Natural killer cell (primary cell): ENCODE results near the gene RARG. TPM values are rescaled to one million over a fixed set of nuclear protein-coding genes. Genes with fewer than 3 reads are reported as not detected.

Source experiments
- ATAC-seq, 3 donors: fragments of 150-1000 bp in 2 of 3; fragments of 200-7000 bp in 1 of 3; cut with Tn5 transposase; 1 replicate in 1 of 3; 2 replicates in 2 of 3; pipeline ENCODE4 v1.10.0; 2021; ENCODE audit warnings: mild to moderate bottlenecking in 2 of 3, moderate library complexity in 2 of 3
- DNase-seq, 2 donors: peaks; one replicate each; pipeline versions ENCODE4 v3.0.0 to v3.0.0-alpha.2; 2013 to 2021; ENCODE audit warnings: mixed read lengths in 1 of 2
- H3K27ac ChIP-seq: one replicate; pipeline ENCODE4 v1.5.1; 2013; ENCODE audit warnings: mild to moderate bottlenecking, low read length
- H3K27me3 ChIP-seq: one replicate; pipeline ENCODE4 v1.6.1; 2013; ENCODE audit warnings: low read length; ENCODE audit not compliant: control insufficient read depth, insufficient read depth
- H3K36me3 ChIP-seq: one replicate; pipeline ENCODE4 v1.6.1; 2013; ENCODE audit warnings: low read length; ENCODE audit not compliant: control insufficient read depth, insufficient read depth
- H3K4me1 ChIP-seq: one replicate; pipeline ENCODE4 v1.6.1; 2013; ENCODE audit warnings: low read length; ENCODE audit not compliant: control insufficient read depth, insufficient read depth
- H3K4me3 ChIP-seq: one replicate; pipeline ENCODE4 v1.5.1; 2013; ENCODE audit warnings: low read length
- H3K9me3 ChIP-seq: one replicate; pipeline ENCODE4 v1.6.1; 2013; ENCODE audit warnings: low read length; ENCODE audit not compliant: control insufficient read depth, insufficient read depth
- H3K27ac Mint-ChIP-seq, 2 donors: one replicate each; pipeline ENCODE4 v1.8.0; 2022; ENCODE audit warnings: mild to moderate bottlenecking in 2 of 2, mixed read lengths in 2 of 2, moderate library complexity in 1 of 2
- H3K27me3 Mint-ChIP-seq, 2 donors: one replicate each; pipeline ENCODE4 v1.8.0; 2022; ENCODE audit warnings: low read depth in 2 of 2, mixed read lengths in 2 of 2
- H3K36me3 Mint-ChIP-seq: one replicate; pipeline ENCODE4 v1.8.0; 2022; ENCODE audit warnings: mixed read lengths
- H3K4me1 Mint-ChIP-seq, 2 donors: one replicate each; pipeline ENCODE4 v1.8.0; 2022; ENCODE audit warnings: mixed read lengths in 2 of 2
- H3K4me3 Mint-ChIP-seq: one replicate; pipeline ENCODE4 v1.8.0; 2022; ENCODE audit warnings: mild to moderate bottlenecking, moderate library complexity, mixed read lengths
- H3K9me3 Mint-ChIP-seq, 2 donors: one replicate each; pipeline ENCODE4 v1.8.0; 2022; ENCODE audit warnings: mixed read lengths in 2 of 2
- CTCF ChIP-seq: fragments of 200-600 bp; IDR thresholded peaks from one replicate; pipeline ENCODE4 v1.8.0; 2022; ENCODE audit warnings: antibody characterized with exemption
- WGBS: methylation state at CpG from one replicate; pipeline ENCODE4 v1.1.7; 2013; ENCODE audit warnings: missing lambda C conversion rate; ENCODE audit not compliant: insufficient coverage; 5-methylcytosine and 5-hydroxymethylcytosine counted together
- intact Hi-C: fragments of 100-400 bp; cut with micrococcal nuclease; formaldehyde crosslinking; loops from one replicate; pipeline ENCODE4 v1.14.2; 2022
- total RNA-seq, 4 donors: library from RNA; stranded (reverse); fragments of 120-200 nt in 1 of 4; gene quantifications; one replicate each; pipeline versions ENCODE4 v1.2.3 to v1.2.4, GENCODE V29; 2013 to 2022

Gene RARG
- total RNA-seq, 3 donors from 2014 or later (not counting 1 experiment from before 2014, with no cell fraction given), result 24.0 to 30.6 (median 27.5) TPM

- Mint-ChIP-seq H3K9me3 (no peaks in the 10 kb centered on the region), H3K27me3 (peaks cover 8 to 15% of the 10 kb centered on the region in 2 donors), H3K36me3 (no peaks in the 10 kb centered on the region), H3K4me1 (no peaks in the 10 kb centered on the region), H3K4me3 (no peak overlapping the region), H3K27ac (no peak overlapping the region)
- ATAC-seq (no peak), DNase-seq (no peak)
- TF ChIP-seq CTCF, result no peak
- Histone ChIP-seq H3K4me1 (no peaks in the 10 kb centered on the region), H3K27me3 (peaks cover 2% of the 10 kb centered on the region), H3K9me3 (no peaks in the 10 kb centered on the region), H3K36me3 (no peaks in the 10 kb centered on the region), H3K27ac (no peak overlapping the region), H3K4me3 (no peak overlapping the region)
- intact Hi-C loops, result no loop called here
- 68% methylated on average over 1 of the region's 1 CpG for WGBS
Observed at GRCh38 chr12:53244337-53244736, 12.3 kb upstream of the RARG start.

- no peaks in the 10 kb centered on the region for H3K9me3 ChIP-seq
Observed at GRCh38 chr12:53241623-53242412, 9.8 kb upstream of the RARG start.

GRCh38 chr12:53239643-53240258 is 7.7 kb upstream of the RARG start:
- no peak overlapping the region for H3K27ac Mint-ChIP-seq
- no peak for ATAC-seq
- H3K36me3 Mint-ChIP-seq, result no peaks in the 10 kb centered on the region
- peaks cover 8 to 10% of the 10 kb centered on the region in 2 donors for H3K27me3 Mint-ChIP-seq
- intact Hi-C loops, result no loop called here
- no peak overlapping the region for H3K27ac ChIP-seq
- H3K4me1 ChIP-seq, result peaks cover 24% of the 10 kb centered on the region
- H3K27me3 ChIP-seq, result peaks cover 2% of the 10 kb centered on the region
- H3K4me1 Mint-ChIP-seq, result peaks cover 11 to 14% of the 10 kb centered on the region in 2 donors
- H3K4me3 ChIP-seq, result no peak overlapping the region
- H3K9me3 ChIP-seq, result no peaks in the 10 kb centered on the region
- no peaks in the 10 kb centered on the region for H3K36me3 ChIP-seq
- TF ChIP-seq CTCF, result no peak
- H3K9me3 Mint-ChIP-seq, result no peaks in the 10 kb centered on the region
- WGBS, result 92% methylated on average over 10 of the region's 10 CpGs
- H3K4me3 Mint-ChIP-seq, result no peak overlapping the region
- DNase-seq, result no peak

More at GRCh38 chr12:53241623-53242412, 9.8 kb upstream of the RARG start:
- H3K4me3 ChIP-seq, result no peak overlapping the region
- H3K4me3 Mint-ChIP-seq, result no peak overlapping the region
- H3K4me1 ChIP-seq, result peaks cover 4% of the 10 kb centered on the region
- H3K36me3 Mint-ChIP-seq, result no peaks in the 10 kb centered on the region
- no peak overlapping the region for H3K27ac Mint-ChIP-seq
- ATAC-seq (no peak), DNase-seq (no peak)
- H3K4me1 Mint-ChIP-seq, result peaks cover 1 to 2% of the 10 kb centered on the region in 2 donors
- peaks cover 2% of the 10 kb centered on the region for H3K27me3 ChIP-seq
- intact Hi-C loops, result no loop called here
- 91% methylated on average over 11 of the region's 11 CpGs for WGBS
- peaks cover 8 to 15% of the 10 kb centered on the region in 2 donors for H3K27me3 Mint-ChIP-seq
- TF ChIP-seq CTCF, result no peak
- H3K9me3 Mint-ChIP-seq, result no peaks in the 10 kb centered on the region
- H3K27ac ChIP-seq, result no peak overlapping the region
- H3K36me3 ChIP-seq, result no peaks in the 10 kb centered on the region
